ENCODE data around the gene WIPI1.

DNA sequence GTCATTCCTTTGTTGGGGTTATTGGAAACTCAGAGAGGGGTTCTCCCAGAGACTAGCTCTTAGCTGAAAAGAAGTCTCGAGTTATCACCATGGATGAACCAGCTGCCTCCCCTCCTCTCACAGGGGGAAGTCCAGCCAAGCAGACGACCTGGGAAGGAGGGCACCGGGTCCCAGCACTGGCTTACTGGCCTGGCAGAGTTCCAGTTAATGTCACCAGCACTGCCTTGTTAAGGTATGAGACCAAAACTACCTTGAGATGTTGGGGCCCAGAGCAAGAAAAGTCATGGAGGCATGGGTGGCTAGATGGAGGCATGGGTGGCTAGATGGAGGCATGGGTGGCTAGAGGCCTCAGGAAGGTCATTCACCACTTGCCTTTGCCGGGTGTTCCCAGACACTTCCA, 72.4 kb downstream of the WIPI1 start:
- TF ChIP-seq, protein P1, sequence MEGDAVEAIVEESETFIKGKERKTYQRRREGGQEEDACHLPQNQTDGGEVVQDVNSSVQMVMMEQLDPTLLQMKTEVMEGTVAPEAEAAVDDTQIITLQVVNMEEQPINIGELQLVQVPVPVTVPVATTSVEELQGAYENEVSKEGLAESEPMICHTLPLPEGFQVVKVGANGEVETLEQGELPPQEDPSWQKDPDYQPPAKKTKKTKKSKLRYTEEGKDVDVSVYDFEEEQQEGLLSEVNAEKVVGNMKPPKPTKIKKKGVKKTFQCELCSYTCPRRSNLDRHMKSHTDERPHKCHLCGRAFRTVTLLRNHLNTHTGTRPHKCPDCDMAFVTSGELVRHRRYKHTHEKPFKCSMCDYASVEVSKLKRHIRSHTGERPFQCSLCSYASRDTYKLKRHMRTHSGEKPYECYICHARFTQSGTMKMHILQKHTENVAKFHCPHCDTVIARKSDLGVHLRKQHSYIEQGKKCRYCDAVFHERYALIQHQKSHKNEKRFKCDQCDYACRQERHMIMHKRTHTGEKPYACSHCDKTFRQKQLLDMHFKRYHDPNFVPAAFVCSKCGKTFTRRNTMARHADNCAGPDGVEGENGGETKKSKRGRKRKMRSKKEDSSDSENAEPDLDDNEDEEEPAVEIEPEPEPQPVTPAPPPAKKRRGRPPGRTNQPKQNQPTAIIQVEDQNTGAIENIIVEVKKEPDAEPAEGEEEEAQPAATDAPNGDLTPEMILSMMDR (IDR thresholded peaks at IDR 0.05) = no peak
- TF ChIP-seq POLR2A (IDR thresholded peaks at IDR 0.05) = no peak
